ENCODE results near the gene KLF2.

Gene KLF2

DNA sequence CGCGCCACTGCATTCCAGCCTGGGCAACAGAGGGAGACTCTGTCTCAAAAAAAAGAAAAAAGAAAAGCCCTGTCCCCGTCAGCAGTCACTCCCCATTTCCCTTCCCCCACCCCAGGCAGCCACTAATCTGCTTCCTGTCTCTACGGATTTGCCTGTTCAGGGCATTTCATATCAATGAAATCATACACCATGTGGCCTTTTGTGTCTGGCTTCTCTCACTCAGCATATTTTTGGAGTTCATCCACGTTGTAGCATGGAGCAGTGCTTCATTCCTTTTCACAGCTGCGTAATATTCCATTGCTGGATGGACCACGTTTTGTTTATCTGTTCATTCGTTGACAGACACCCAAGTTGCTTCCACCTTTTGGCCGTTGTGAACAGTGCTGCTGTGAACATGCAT lies 36.1 kb upstream of the KLF2 start:
- TF ChIP-seq CTCF (IDR thresholded peaks at IDR 0.05; ENCODE audit: insufficient read depth, low read depth, low read length, missing control alignments), result no peak
- H3K4me3 ChIP-seq (ENCODE audit: low read depth, low read length), result no peak overlapping the region
- DNase-seq (ENCODE audit: low read depth), result no peak

DNA sequence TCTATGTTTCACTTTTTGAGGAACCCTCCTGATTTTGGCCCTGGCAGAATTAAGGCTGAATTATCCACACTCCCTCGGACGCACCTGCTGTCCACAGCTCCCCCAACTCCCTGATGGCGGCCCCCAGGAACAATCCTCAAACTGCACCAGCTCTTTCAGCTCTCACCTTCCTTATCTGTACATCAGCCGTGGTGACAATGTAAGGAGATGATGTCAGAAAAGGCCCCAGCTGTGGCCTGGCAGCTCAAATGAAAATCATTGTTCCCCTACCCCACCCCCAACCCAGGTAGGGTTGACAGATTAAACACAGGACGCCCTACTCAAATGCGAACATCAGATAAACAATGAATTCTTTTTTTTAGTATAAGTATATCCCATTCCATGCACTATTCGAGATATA lies 35.0 kb upstream of the KLF2 start:
- no peak for DNase-seq (ENCODE audit: low read depth)
- no peak overlapping the region for H3K4me3 ChIP-seq (ENCODE audit: low read depth, low read length)
- no peak for TF ChIP-seq CTCF (IDR thresholded peaks at IDR 0.05; ENCODE audit: insufficient read depth, low read depth, low read length, missing control alignments)

DNA sequence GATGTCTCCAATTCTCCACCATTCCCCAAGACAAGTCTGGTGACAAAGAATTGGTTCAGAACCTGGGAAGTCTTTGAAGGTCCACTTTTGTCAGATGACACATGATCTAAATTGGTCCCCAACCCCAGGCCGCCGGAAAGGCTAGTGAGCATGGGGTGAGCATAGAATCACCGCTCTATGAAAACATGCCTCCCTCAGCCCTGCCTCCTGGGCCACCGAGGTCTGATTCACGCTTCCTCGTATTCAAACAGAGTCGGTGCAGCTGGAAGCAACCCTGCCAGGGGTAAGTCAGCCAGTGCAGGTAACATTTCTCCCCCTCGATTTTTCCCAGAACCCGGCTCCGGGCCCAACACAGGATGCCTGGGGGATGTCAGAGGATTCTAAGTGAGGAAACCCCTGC lies 33.9 kb upstream of the KLF2 start:
- H3K4me3 ChIP-seq (ENCODE audit: low read depth, low read length), result no peak overlapping the region
- TF ChIP-seq CTCF (IDR thresholded peaks at IDR 0.05; ENCODE audit: insufficient read depth, low read depth, low read length, missing control alignments), result no peak
- no peak for DNase-seq (ENCODE audit: low read depth)

DNA sequence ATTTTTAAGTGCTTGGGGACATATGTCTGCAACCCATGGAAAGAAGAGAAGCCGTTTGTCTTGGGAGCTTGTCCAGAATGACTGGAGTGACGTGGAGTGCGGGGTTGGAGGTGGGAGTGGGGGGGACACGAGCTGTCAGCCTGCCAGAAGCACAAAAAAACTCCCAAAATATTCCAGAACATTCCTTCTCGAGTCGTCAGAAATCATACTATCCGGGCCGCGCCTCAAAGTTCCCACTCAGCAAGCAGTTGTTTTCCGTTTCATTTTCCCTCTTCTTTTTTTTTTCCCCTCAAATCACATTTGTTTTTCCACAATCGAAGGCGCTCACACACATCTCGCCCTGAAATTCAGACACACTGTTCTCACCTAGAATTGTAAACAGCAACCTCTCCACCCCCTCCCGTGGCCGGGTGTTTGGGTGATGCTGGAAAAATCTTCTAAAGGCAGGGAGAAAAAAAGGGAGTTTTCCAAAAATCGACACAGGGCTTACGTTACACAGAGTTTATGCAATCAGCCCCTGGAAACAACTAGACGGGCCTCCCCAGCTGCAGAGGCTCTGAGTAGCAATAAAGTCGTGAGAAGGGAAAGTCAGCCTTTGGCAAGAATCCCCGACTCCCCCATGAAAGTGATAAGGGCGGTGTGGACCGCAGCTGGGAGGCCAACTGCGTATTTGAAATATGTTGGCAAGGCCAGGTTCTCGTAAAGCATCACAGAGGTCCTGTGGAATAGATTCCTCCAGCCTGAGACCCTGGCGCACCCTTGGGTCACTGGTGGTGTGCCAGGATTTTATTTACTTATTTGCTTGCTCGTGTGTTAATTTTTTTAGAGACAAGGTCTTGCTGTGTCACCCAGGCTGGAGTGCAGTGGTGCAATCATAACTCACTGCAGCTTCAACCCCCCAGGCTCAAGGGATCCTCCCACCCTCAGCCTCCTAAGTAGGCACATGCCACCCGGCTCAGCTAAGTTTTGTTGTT lies 31.2 kb upstream of the KLF2 start:
- H3K4me3 ChIP-seq (ENCODE audit: low read depth, low read length), result no peak overlapping the region
- no peak for TF ChIP-seq CTCF (IDR thresholded peaks at IDR 0.05; ENCODE audit: insufficient read depth, low read depth, low read length, missing control alignments)
- no peak for DNase-seq (ENCODE audit: low read depth)

DNA sequence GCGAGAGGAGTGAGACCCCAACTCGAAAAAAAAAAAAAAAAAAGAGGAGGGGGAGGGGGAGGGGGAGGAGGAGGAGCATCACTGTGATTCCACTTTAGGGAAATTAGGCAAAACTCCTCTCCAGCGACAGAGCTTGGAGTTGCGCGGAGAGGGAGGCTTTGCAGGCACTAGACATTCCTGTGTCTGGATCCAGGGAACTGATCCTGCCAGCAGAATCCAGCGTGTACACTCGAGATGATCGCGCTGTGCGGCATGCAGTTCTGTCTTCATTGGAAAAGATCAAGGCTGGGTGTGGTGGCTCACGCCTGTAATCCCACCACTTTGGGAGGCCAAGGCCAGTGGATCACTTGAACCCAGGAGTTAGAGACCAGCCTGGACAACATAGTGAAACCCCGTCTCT lies 29.6 kb upstream of the KLF2 start:
- no peak overlapping the region for H3K4me3 ChIP-seq (ENCODE audit: low read depth, low read length)
- TF ChIP-seq CTCF (IDR thresholded peaks at IDR 0.05; ENCODE audit: insufficient read depth, low read depth, low read length, missing control alignments), result no peak
- no peak for DNase-seq (ENCODE audit: low read depth)

DNA sequence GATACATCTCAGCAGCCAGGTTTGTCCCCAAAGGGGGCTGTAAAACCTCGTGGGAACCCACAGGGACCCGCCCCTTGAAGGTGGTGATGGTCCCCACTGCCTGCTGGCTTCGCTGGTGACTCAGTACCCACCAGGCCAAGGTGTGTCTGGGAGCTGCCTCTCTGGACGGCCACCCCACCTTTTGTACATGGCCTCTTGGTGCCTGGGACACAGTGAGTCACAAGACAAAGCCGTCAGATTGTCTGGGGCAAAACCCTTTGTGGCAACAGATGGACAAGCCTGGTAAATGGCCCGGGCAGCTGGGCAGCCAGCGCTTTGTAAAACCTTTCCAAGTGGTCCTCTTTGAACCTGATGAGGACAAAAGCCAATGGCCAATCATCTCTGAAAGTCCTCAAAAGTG lies 27.9 kb upstream of the KLF2 start:
- TF ChIP-seq CTCF (IDR thresholded peaks at IDR 0.05; ENCODE audit: insufficient read depth, low read depth, low read length, missing control alignments), result no peak
- H3K4me3 ChIP-seq (ENCODE audit: low read depth, low read length), result no peak overlapping the region
- DNase-seq (ENCODE audit: low read depth), result no peak
